ENCODE data around the gene LRRC41. TPM values are rescaled to one million over a fixed set of nuclear protein-coding genes. Genes with fewer than 3 reads are reported as not detected.
"Not testable (repeated sequence)": the region's sequence is repeated elsewhere in the genome, so short reads cannot be mapped to it uniquely, and the experiment has no call there.

LRRC41 gene
- total RNA-seq, 1 donor from 2014 or later = 82.9 TPM

- peak overlapping the region; percentile 98 for H3K27ac Mint-ChIP-seq (ENCODE audit: unreplicated experiment)
These were observed 56.6 kb downstream of the LRRC41 start for GRCh38 chr1:46246548-46247435.

GRCh38 chr1:46246136-46246535 lies 57.3 kb downstream of the LRRC41 start:
- H3K4me1 Mint-ChIP-seq (ENCODE audit: low read depth) = peaks cover 20% of the 10 kb centered on the region
- not testable (repeated sequence) for H3K36me3 Mint-ChIP-seq (ENCODE audit: low read depth); H3K9me3 Mint-ChIP-seq (ENCODE audit: low read depth); H3K27me3 Mint-ChIP-seq (ENCODE audit: low read depth); DNase-seq (ENCODE audit: low spot score)
- peak overlapping the region; percentile 99 for H3K4me3 Mint-ChIP-seq (ENCODE audit: unreplicated experiment)
- H3K27ac Mint-ChIP-seq (ENCODE audit: unreplicated experiment) = peak overlapping the region; percentile 98

More at GRCh38 chr1:46246548-46247435, 56.6 kb downstream of the LRRC41 start:
- DNase-seq (ENCODE audit: low spot score) = peak; percentile 92
- H3K27me3 Mint-ChIP-seq (ENCODE audit: low read depth) = no peaks in the 10 kb centered on the region
- H3K36me3 Mint-ChIP-seq (ENCODE audit: low read depth) = no peaks in the 10 kb centered on the region
- H3K9me3 Mint-ChIP-seq (ENCODE audit: low read depth) = no peaks in the 10 kb centered on the region
- H3K4me3 Mint-ChIP-seq (ENCODE audit: unreplicated experiment) = peak overlapping the region; percentile 99
- TF ChIP-seq CTCF (IDR thresholded peaks at IDR 0.05) = no peak
- H3K4me1 Mint-ChIP-seq (ENCODE audit: low read depth) = peaks cover 20% of the 10 kb centered on the region

- no peaks in the 10 kb centered on the region for H3K27me3 Mint-ChIP-seq (ENCODE audit: low read depth)
- no peak overlapping the region for H3K4me3 Mint-ChIP-seq (ENCODE audit: unreplicated experiment)
- no peak overlapping the region for H3K27ac Mint-ChIP-seq (ENCODE audit: unreplicated experiment)
- TF ChIP-seq CTCF (IDR thresholded peaks at IDR 0.05) = peak; percentile 78
- H3K4me1 Mint-ChIP-seq (ENCODE audit: low read depth) = peaks cover 20% of the 10 kb centered on the region
- no peak for DNase-seq (ENCODE audit: low spot score)
- no peaks in the 10 kb centered on the region for H3K9me3 Mint-ChIP-seq (ENCODE audit: low read depth)
- H3K36me3 Mint-ChIP-seq (ENCODE audit: low read depth) = no peaks in the 10 kb centered on the region
These were observed 58.6 kb downstream of the LRRC41 start for GRCh38 chr1:46244656-46245371.

GRCh38 chr1:46243831-46244230 lies 59.6 kb downstream of the LRRC41 start:
- H3K4me3 Mint-ChIP-seq (ENCODE audit: unreplicated experiment); DNase-seq (ENCODE audit: low spot score); H3K27ac Mint-ChIP-seq (ENCODE audit: unreplicated experiment); H3K36me3 Mint-ChIP-seq (ENCODE audit: low read depth); H3K27me3 Mint-ChIP-seq (ENCODE audit: low read depth); H3K9me3 Mint-ChIP-seq (ENCODE audit: low read depth): not testable (repeated sequence)
- peaks cover 23% of the 10 kb centered on the region for H3K4me1 Mint-ChIP-seq (ENCODE audit: low read depth)

GRCh38 chr1:46242918-46243317 lies 60.5 kb downstream of the LRRC41 start:
- H3K36me3 Mint-ChIP-seq (ENCODE audit: low read depth) = no peaks in the 10 kb centered on the region
- H3K4me3 Mint-ChIP-seq (ENCODE audit: unreplicated experiment) = no peak overlapping the region
- H3K27me3 Mint-ChIP-seq (ENCODE audit: low read depth) = no peaks in the 10 kb centered on the region
- no peak for TF ChIP-seq CTCF (IDR thresholded peaks at IDR 0.05)
- H3K27ac Mint-ChIP-seq (ENCODE audit: unreplicated experiment) = no peak overlapping the region
- H3K9me3 Mint-ChIP-seq (ENCODE audit: low read depth) = peaks cover 7% of the 10 kb centered on the region
- no peak for DNase-seq (ENCODE audit: low spot score)
- H3K4me1 Mint-ChIP-seq (ENCODE audit: low read depth) = peaks cover 22% of the 10 kb centered on the region

- not testable (repeated sequence) for DNase-seq (ENCODE audit: low spot score); H3K9me3 Mint-ChIP-seq (ENCODE audit: low read depth)
- H3K4me1 Mint-ChIP-seq (ENCODE audit: low read depth) = peaks cover 12% of the 10 kb centered on the region
These were observed 61.7 kb downstream of the LRRC41 start for GRCh38 chr1:46241733-46242132.

GRCh38 chr1:46238865-46239264 lies 64.6 kb downstream of the LRRC41 start:
- not testable (repeated sequence) for DNase-seq (ENCODE audit: low spot score)

More at GRCh38 chr1:46241733-46242132, 61.7 kb downstream of the LRRC41 start:
- not testable (repeated sequence) for H3K27ac Mint-ChIP-seq (ENCODE audit: unreplicated experiment); H3K36me3 Mint-ChIP-seq (ENCODE audit: low read depth); H3K4me3 Mint-ChIP-seq (ENCODE audit: unreplicated experiment); H3K27me3 Mint-ChIP-seq (ENCODE audit: low read depth)

More at GRCh38 chr1:46238865-46239264, 64.6 kb downstream of the LRRC41 start:
- not testable (repeated sequence) for H3K4me1 Mint-ChIP-seq (ENCODE audit: low read depth); H3K27ac Mint-ChIP-seq (ENCODE audit: unreplicated experiment); H3K36me3 Mint-ChIP-seq (ENCODE audit: low read depth); H3K9me3 Mint-ChIP-seq (ENCODE audit: low read depth); H3K4me3 Mint-ChIP-seq (ENCODE audit: unreplicated experiment); H3K27me3 Mint-ChIP-seq (ENCODE audit: low read depth)

Measured in chondrocyte (in vitro differentiated cells).